ENCODE measurements around the gene TSPO2.

TSPO2 gene

GRCh38 chr6:41058783-41059181 lies 16.5 kb downstream of the TSPO2 start:
- Histone ChIP-seq H3K9ac (ENCODE audit: low read length in 5 of 5) (no peak overlapping the region), H3K9me3 (ENCODE audit: control insufficient read depth in 5 of 5, low read length in 5 of 5) (no peaks in the 10 kb centered on the region), H3K36me3 (ENCODE audit: control insufficient read depth in 5 of 5, insufficient read depth in 5 of 5, low read length in 5 of 5) (peaks cover 5 to 20% (median 13%) of the 10 kb centered on the region in 5 donors), H3K4me3 (ENCODE audit: low read depth in 1 of 5, low read length in 5 of 5) (no peak overlapping the region), H3K27me3 (ENCODE audit: control insufficient read depth in 5 of 5, insufficient read depth in 4 of 5, low read length in 5 of 5) (no peaks in the 10 kb centered on the region), H3K27ac (ENCODE audit: low read depth, low read length) (no peak overlapping the region), H3K4me1 (ENCODE audit: control insufficient read depth in 5 of 5, insufficient read depth in 5 of 5, low read length in 5 of 5) (peaks cover 0 to 5% (median 0%) of the 10 kb centered on the region in 5 donors)

GRCh38 chr6:41059556-41059955 lies 17.3 kb downstream of the TSPO2 start:
- H3K9ac ChIP-seq (ENCODE audit: low read length in 5 of 5), result no peak overlapping the region
- H3K4me1 ChIP-seq (ENCODE audit: control insufficient read depth in 5 of 5, insufficient read depth in 5 of 5, low read length in 5 of 5), result peaks cover 0 to 5% (median 0%) of the 10 kb centered on the region in 5 donors
- H3K9me3 ChIP-seq (ENCODE audit: control insufficient read depth in 5 of 5, low read length in 5 of 5), result no peaks in the 10 kb centered on the region
- no peak overlapping the region for H3K27ac ChIP-seq (ENCODE audit: low read depth, low read length)
- H3K36me3 ChIP-seq (ENCODE audit: control insufficient read depth in 5 of 5, insufficient read depth in 5 of 5, low read length in 5 of 5), result peaks cover 10 to 28% (median 13%) of the 10 kb centered on the region in 5 donors
- H3K4me3 ChIP-seq (ENCODE audit: low read depth in 1 of 5, low read length in 5 of 5), result no peak overlapping the region
- no peaks in the 10 kb centered on the region for H3K27me3 ChIP-seq (ENCODE audit: control insufficient read depth in 5 of 5, insufficient read depth in 4 of 5, low read length in 5 of 5)

DNA sequence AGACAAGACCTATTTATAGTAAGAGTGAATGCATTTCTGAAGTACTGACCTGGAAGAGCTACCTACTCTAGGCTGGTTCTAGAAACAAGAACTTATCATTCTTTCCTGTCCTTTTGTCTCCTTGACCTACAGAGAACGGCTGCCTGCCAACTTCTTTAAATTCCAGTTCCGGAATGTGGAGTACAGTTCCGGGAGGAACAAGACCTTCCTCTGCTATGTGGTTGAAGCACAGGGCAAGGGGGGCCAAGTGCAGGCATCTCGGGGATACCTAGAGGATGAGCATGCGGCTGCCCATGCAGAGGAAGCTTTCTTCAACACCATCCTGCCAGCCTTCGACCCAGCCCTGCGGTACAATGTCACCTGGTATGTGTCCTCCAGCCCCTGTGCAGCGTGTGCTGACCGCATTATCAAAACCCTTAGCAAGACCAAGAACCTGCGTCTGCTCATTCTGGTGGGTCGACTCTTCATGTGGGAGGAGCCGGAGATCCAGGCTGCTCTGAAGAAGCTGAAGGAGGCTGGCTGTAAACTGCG lies 19.0 kb downstream of the TSPO2 start:
- Histone ChIP-seq H3K9ac (ENCODE audit: low read length in 5 of 5) (no peak overlapping the region), H3K4me3 (ENCODE audit: low read depth in 1 of 5, low read length in 5 of 5) (no peak overlapping the region), H3K27me3 (ENCODE audit: control insufficient read depth in 5 of 5, insufficient read depth in 4 of 5, low read length in 5 of 5) (no peaks in the 10 kb centered on the region), H3K27ac (ENCODE audit: low read depth, low read length) (no peak overlapping the region), H3K36me3 (ENCODE audit: control insufficient read depth in 5 of 5, insufficient read depth in 5 of 5, low read length in 5 of 5) (peaks cover 16 to 34% (median 24%) of the 10 kb centered on the region in 5 donors), H3K4me1 (ENCODE audit: control insufficient read depth in 5 of 5, insufficient read depth in 5 of 5, low read length in 5 of 5) (peaks cover 0 to 5% (median 0%) of the 10 kb centered on the region in 5 donors), H3K9me3 (ENCODE audit: control insufficient read depth in 5 of 5, low read length in 5 of 5) (no peaks in the 10 kb centered on the region)

GRCh38 chr6:41062056-41062455 lies 19.8 kb downstream of the TSPO2 start:
- H3K9me3 ChIP-seq (ENCODE audit: control insufficient read depth in 5 of 5, low read length in 5 of 5), result no peaks in the 10 kb centered on the region
- H3K9ac ChIP-seq (ENCODE audit: low read length in 5 of 5), result no peak overlapping the region
- H3K4me1 ChIP-seq (ENCODE audit: control insufficient read depth in 5 of 5, insufficient read depth in 5 of 5, low read length in 5 of 5), result peaks cover 0 to 5% (median 0%) of the 10 kb centered on the region in 5 donors
- peaks cover 16 to 31% (median 24%) of the 10 kb centered on the region in 5 donors for H3K36me3 ChIP-seq (ENCODE audit: control insufficient read depth in 5 of 5, insufficient read depth in 5 of 5, low read length in 5 of 5)
- H3K4me3 ChIP-seq (ENCODE audit: low read depth in 1 of 5, low read length in 5 of 5), result no peak overlapping the region
- H3K27me3 ChIP-seq (ENCODE audit: control insufficient read depth in 5 of 5, insufficient read depth in 4 of 5, low read length in 5 of 5), result no peaks in the 10 kb centered on the region
- no peak overlapping the region for H3K27ac ChIP-seq (ENCODE audit: low read depth, low read length)

- Histone ChIP-seq H3K27ac (ENCODE audit: low read depth, low read length) (no peak overlapping the region), H3K4me3 (ENCODE audit: low read depth in 1 of 5, low read length in 5 of 5) (no peak overlapping the region), H3K4me1 (ENCODE audit: control insufficient read depth in 5 of 5, insufficient read depth in 5 of 5, low read length in 5 of 5) (peaks cover 0 to 5% (median 0%) of the 10 kb centered on the region in 5 donors), H3K27me3 (ENCODE audit: control insufficient read depth in 5 of 5, insufficient read depth in 4 of 5, low read length in 5 of 5) (no peaks in the 10 kb centered on the region), H3K36me3 (ENCODE audit: control insufficient read depth in 5 of 5, insufficient read depth in 5 of 5, low read length in 5 of 5) (peaks cover 21 to 39% (median 35%) of the 10 kb centered on the region in 5 donors), H3K9ac (ENCODE audit: low read length in 5 of 5) (no peak overlapping the region), H3K9me3 (ENCODE audit: control insufficient read depth in 5 of 5, low read length in 5 of 5) (no peaks in the 10 kb centered on the region)
Measured at GRCh38 chr6:41063884-41064285, 21.6 kb downstream of the TSPO2 start.

DNA sequence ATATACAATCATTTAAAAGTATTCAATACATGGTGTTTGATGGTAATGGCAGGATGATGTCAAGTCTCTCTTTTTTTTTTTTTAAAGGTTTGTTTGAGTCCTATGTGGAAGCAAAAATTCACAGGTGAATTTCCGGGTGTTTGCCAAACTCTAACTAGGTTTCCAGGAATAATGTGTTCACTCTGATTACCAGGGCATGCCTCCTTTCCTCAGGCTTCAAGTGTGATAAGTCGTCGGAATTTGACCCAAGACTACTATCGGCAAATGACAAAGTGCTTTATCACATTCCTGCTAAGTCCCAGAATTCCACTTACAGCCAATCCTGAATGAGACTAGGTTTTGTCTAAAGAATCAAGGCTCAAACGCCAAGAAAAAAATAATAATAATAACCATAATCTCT lies 22.6 kb downstream of the TSPO2 start:
- Histone ChIP-seq H3K9ac (ENCODE audit: low read length in 5 of 5) (no peak overlapping the region), H3K9me3 (ENCODE audit: control insufficient read depth in 5 of 5, low read length in 5 of 5) (no peaks in the 10 kb centered on the region), H3K27me3 (ENCODE audit: control insufficient read depth in 5 of 5, insufficient read depth in 4 of 5, low read length in 5 of 5) (no peaks in the 10 kb centered on the region), H3K36me3 (ENCODE audit: control insufficient read depth in 5 of 5, insufficient read depth in 5 of 5, low read length in 5 of 5) (peaks cover 22 to 45% (median 39%) of the 10 kb centered on the region in 5 donors), H3K4me1 (ENCODE audit: control insufficient read depth in 5 of 5, insufficient read depth in 5 of 5, low read length in 5 of 5) (peaks cover 0 to 5% (median 0%) of the 10 kb centered on the region in 5 donors), H3K27ac (ENCODE audit: low read depth, low read length) (no peak overlapping the region), H3K4me3 (ENCODE audit: low read depth in 1 of 5, low read length in 5 of 5) (no peak overlapping the region)

DNA sequence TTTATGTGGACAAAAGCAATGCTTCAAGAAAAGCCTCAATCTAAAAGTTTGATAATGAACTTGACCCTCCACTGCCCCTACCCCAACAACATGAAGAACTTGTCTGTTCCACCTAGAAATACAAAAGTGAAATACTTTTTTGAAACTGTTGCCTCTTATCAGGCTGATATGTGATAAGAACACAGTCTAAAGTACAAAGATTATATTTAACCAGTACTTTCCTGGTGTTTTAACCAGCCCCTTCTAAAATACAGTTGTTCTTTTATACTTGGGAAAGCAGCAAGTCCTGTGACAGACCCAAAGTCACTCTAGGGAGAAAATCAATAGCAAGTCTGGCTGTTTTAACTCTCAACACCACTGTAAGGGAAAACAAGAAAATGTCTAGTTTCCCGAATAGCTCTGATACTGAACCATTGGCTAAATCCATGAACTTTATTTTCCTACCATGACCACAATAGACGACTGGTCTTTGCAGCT lies 23.3 kb downstream of the TSPO2 start:
- Histone ChIP-seq H3K9me3 (ENCODE audit: control insufficient read depth in 5 of 5, low read length in 5 of 5) (no peaks in the 10 kb centered on the region), H3K36me3 (ENCODE audit: control insufficient read depth in 5 of 5, insufficient read depth in 5 of 5, low read length in 5 of 5) (peaks cover 22 to 45% (median 39%) of the 10 kb centered on the region in 5 donors), H3K4me1 (ENCODE audit: control insufficient read depth in 5 of 5, insufficient read depth in 5 of 5, low read length in 5 of 5) (peaks cover 0 to 6% (median 2%) of the 10 kb centered on the region in 5 donors), H3K4me3 (ENCODE audit: low read depth in 1 of 5, low read length in 5 of 5) (no peak overlapping the region), H3K27ac (ENCODE audit: low read depth, low read length) (no peak overlapping the region), H3K27me3 (ENCODE audit: control insufficient read depth in 5 of 5, insufficient read depth in 4 of 5, low read length in 5 of 5) (no peaks in the 10 kb centered on the region), H3K9ac (ENCODE audit: low read length in 5 of 5) (no peak overlapping the region)

DNA sequence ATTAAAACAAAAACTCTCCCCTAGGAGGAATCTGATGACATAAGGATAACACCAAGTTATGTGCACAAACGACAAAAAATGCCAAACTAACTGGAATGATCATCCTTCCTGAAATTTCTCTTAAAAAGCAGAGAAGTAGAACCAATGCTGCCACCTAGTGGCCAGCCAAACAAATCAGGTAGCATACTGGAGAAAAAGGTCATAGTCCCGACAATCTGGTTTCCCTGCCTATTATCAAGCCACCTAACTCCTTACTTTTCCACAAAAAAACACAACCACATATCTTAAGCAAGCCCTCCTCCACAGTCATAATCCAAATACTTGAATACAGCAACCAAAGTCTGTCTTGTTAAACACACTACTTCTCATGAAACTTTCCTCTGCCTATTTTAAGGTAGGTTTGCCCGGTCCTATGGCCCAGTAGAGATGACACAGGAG lies 24.6 kb downstream of the TSPO2 start:
- peaks cover 0 to 9% (median 9%) of the 10 kb centered on the region in 5 donors for H3K4me1 ChIP-seq (ENCODE audit: control insufficient read depth in 5 of 5, insufficient read depth in 5 of 5, low read length in 5 of 5)
- no peak overlapping the region for H3K27ac ChIP-seq (ENCODE audit: low read depth, low read length)

GRCh38 chr6:41071501-41071922 lies 29.2 kb downstream of the TSPO2 start:
- H3K9ac ChIP-seq (ENCODE audit: low read length in 5 of 5), result peak overlapping the region; percentile 96 to 100 (median 97)
- no peaks in the 10 kb centered on the region for H3K9me3 ChIP-seq (ENCODE audit: control insufficient read depth in 5 of 5, low read length in 5 of 5)
- H3K4me1 ChIP-seq (ENCODE audit: control insufficient read depth in 5 of 5, insufficient read depth in 5 of 5, low read length in 5 of 5), result peaks cover 6 to 31% (median 20%) of the 10 kb centered on the region in 5 donors
- H3K27me3 ChIP-seq (ENCODE audit: control insufficient read depth in 5 of 5, insufficient read depth in 4 of 5, low read length in 5 of 5), result no peaks in the 10 kb centered on the region
- H3K36me3 ChIP-seq (ENCODE audit: control insufficient read depth in 5 of 5, insufficient read depth in 5 of 5, low read length in 5 of 5), result peaks cover 6 to 16% (median 14%) of the 10 kb centered on the region in 5 donors
- H3K4me3 ChIP-seq (ENCODE audit: low read depth in 1 of 5, low read length in 5 of 5), result peak overlapping the region; percentile 83 to 94 (median 89)
- peak overlapping the region; percentile 100 for H3K27ac ChIP-seq (ENCODE audit: low read depth, low read length)

More for the DNA sequence above, 24.6 kb downstream of the TSPO2 start:
- Histone ChIP-seq H3K27me3 (ENCODE audit: control insufficient read depth in 5 of 5, insufficient read depth in 4 of 5, low read length in 5 of 5) (no peaks in the 10 kb centered on the region), H3K9ac (ENCODE audit: low read length in 5 of 5) (no peak overlapping the region), H3K9me3 (ENCODE audit: control insufficient read depth in 5 of 5, low read length in 5 of 5) (no peaks in the 10 kb centered on the region), H3K4me3 (ENCODE audit: low read depth in 1 of 5, low read length in 5 of 5) (no peak overlapping the region), H3K36me3 (ENCODE audit: control insufficient read depth in 5 of 5, insufficient read depth in 5 of 5, low read length in 5 of 5) (peaks cover 17 to 39% (median 33%) of the 10 kb centered on the region in 5 donors)

- H3K9me3 ChIP-seq (ENCODE audit: control insufficient read depth in 5 of 5, low read length in 5 of 5), result no peaks in the 10 kb centered on the region
- peak within 1 kb of the TSS; percentile 88 to 94 (median 89) for H3K4me3 ChIP-seq (ENCODE audit: low read depth in 1 of 5, low read length in 5 of 5)
- H3K27ac ChIP-seq (ENCODE audit: low read depth, low read length), result peak within 1 kb of the TSS; percentile 100
- peaks cover 6 to 16% (median 12%) of the 10 kb centered on the region in 5 donors for H3K36me3 ChIP-seq (ENCODE audit: control insufficient read depth in 5 of 5, insufficient read depth in 5 of 5, low read length in 5 of 5)
- H3K4me1 ChIP-seq (ENCODE audit: control insufficient read depth in 5 of 5, insufficient read depth in 5 of 5, low read length in 5 of 5), result peaks cover 6 to 32% (median 20%) of the 10 kb centered on the region in 5 donors
- H3K9ac ChIP-seq (ENCODE audit: low read length in 5 of 5), result peak within 1 kb of the TSS; percentile 96 to 100 (median 97)
- H3K27me3 ChIP-seq (ENCODE audit: control insufficient read depth in 5 of 5, insufficient read depth in 4 of 5, low read length in 5 of 5), result no peaks in the 10 kb centered on the region
Measured at GRCh38 chr6:41071923-41072835, 29.9 kb downstream of the TSPO2 start, which contains the start of gene OARD1. TSS of gene OARD1 (minus strand) at chr6:41072356. CDS start at chr6:41071634, 722 bp downstream.
